Fibroblast of lung (primary cell): ENCODE data around the gene RHPN2.

Source experiments
- EZH2 ChIP-seq: IDR thresholded peaks from 2 replicates; pipeline ENCODE4 v1.5.1; 2012; ENCODE audit warnings: low read length, control low read depth, mild to moderate bottlenecking; ENCODE audit errors: missing control alignments
- TF ChIP-seq, protein P1 (sequence below), 2 donors: IDR thresholded peaks in 1 of 2; conservative IDR thresholded peaks in 1 of 2; 1 replicate in 1 of 2; 2 replicates in 1 of 2; pipeline ENCODE4 v1.5.1; 2011 to 2012; ENCODE audit warnings: low read length in 2 of 2, control low read depth in 1 of 2, inconsistent platforms in 1 of 2, low read depth in 1 of 2, mild to moderate bottlenecking in 1 of 2

DNA sequence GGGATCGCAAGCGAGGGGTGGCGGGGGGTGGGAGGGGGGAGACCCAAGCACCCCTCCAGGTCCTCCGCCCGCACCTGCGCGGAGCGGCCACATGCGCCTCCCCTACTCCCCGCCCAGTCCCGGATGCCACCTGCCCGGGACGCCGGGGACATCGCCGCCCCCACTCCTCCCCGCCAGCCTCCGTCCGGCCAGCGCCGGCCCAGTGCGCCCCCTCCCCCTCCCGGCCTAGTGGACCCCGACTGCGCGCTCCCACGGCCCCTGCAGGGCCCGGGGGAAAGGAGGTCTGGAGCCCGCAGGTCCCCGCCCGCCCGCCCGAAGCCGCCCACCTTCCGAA is 263 bp downstream of the RHPN2 start:
- TF ChIP-seq, protein P1, sequence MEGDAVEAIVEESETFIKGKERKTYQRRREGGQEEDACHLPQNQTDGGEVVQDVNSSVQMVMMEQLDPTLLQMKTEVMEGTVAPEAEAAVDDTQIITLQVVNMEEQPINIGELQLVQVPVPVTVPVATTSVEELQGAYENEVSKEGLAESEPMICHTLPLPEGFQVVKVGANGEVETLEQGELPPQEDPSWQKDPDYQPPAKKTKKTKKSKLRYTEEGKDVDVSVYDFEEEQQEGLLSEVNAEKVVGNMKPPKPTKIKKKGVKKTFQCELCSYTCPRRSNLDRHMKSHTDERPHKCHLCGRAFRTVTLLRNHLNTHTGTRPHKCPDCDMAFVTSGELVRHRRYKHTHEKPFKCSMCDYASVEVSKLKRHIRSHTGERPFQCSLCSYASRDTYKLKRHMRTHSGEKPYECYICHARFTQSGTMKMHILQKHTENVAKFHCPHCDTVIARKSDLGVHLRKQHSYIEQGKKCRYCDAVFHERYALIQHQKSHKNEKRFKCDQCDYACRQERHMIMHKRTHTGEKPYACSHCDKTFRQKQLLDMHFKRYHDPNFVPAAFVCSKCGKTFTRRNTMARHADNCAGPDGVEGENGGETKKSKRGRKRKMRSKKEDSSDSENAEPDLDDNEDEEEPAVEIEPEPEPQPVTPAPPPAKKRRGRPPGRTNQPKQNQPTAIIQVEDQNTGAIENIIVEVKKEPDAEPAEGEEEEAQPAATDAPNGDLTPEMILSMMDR (conservative IDR thresholded peaks at IDR 0.05 in 1 of 2, IDR thresholded peaks at IDR 0.05 in 1 of 2; ENCODE audit: low read depth in 1 of 2, low read length in 2 of 2), result no peak
- no peak for TF ChIP-seq EZH2
